Measurements from ENCODE around the gene PRDM16. TPM values are rescaled to one million over a fixed set of nuclear protein-coding genes. Genes with fewer than 3 reads are reported as not detected.

Gene PRDM16
- total and polyA plus RNA-seq, 2 of the 4 experiments (the other 2 are of a cell fraction): 0.02 TPM; not detected in 1

GRCh38 chr1:3356827-3357460 is 287.9 kb downstream of the PRDM16 start:
- Histone ChIP-seq H3K4me2 (ENCODE audit: low read depth, low read length) (no peak overlapping the region), H2BK120ac (ENCODE audit: low read depth, low read length) (no peak overlapping the region), H4K8ac (ENCODE audit: low read depth in 2 of 2, low read length in 2 of 2) (no peak overlapping the region), H4K5ac (ENCODE audit: low read depth, low read length) (no peak overlapping the region), H3K27ac (ENCODE audit: insufficient read depth, low read length) (no peak overlapping the region), H3K23ac (ENCODE audit: low read depth, low read length) (no peak overlapping the region), H3K9me3 (ENCODE audit: control insufficient read depth, insufficient read depth, low read length) (no peaks in the 10 kb centered on the region; the same call in 1 of the 2 replicates), H3K9ac (ENCODE audit: low read depth, low read length) (no peak overlapping the region), H3K18ac (ENCODE audit: low read depth, low read length) (no peak overlapping the region), H3K56ac (ENCODE audit: extremely low read depth, insufficient read depth, low read length) (no peak overlapping the region), H2AK5ac (ENCODE audit: low read depth, low read length) (no peak overlapping the region), H2BK15ac (ENCODE audit: low read depth, low read length) (no peak overlapping the region), H3K14ac (replicated peaks; ENCODE audit: low read depth, low read length) (no peak overlapping the region), H2BK20ac (ENCODE audit: low read depth, low read length) (no peak overlapping the region), H3K79me1 (ENCODE audit: low read depth in 1 of 2, low read length in 2 of 2) (no peaks in the 10 kb centered on the region), H4K20me1 (ENCODE audit: insufficient read depth, low read length) (no peaks in the 10 kb centered on the region), H3K4me1 (ENCODE audit: control insufficient read depth, insufficient read depth, low read length) (no peaks in the 10 kb centered on the region), H2AFZ (replicated peaks; ENCODE audit: low read length, poor library complexity) (no peak overlapping the region), H3K9me1 (ENCODE audit: insufficient read depth, low read length) (no peaks in the 10 kb centered on the region), H3K27me3 (ENCODE audit: control insufficient read depth, insufficient read depth, low read length) (peaks cover 18% of the 10 kb centered on the region), H4K91ac (ENCODE audit: insufficient read depth, low read depth, low read length) (no peak overlapping the region), H3K4me3 (ENCODE audit: insufficient read depth, low read depth, low read length) (no peak overlapping the region), H3K36me3 (ENCODE audit: control insufficient read depth, insufficient read depth, low read length) (no peaks in the 10 kb centered on the region), H3K4ac (ENCODE audit: low read depth, low read length) (no peak overlapping the region), H2BK5ac (ENCODE audit: low read depth, low read length, poor library complexity, severe bottlenecking) (no peak overlapping the region), H2AK9ac (replicated peaks; ENCODE audit: low read depth, low read length, poor library complexity) (no peak overlapping the region)
- intact Hi-C loops (cut with micrococcal nuclease): no loop called here
- ChIA-PET CTCF (no interaction called here), POLR2A (ENCODE audit: unreplicated experiment) (no interaction called here)
- ATAC-seq (ENCODE audit: low read depth): no peak
- in situ Hi-C loops (cut with MboI; ENCODE audit: low sequenced_read_pairs): no loop called here
- TF ChIP-seq NFE2L2 (IDR thresholded peaks at IDR 0.05; ENCODE audit: low read depth, low read length): no peak
- TF ChIP-seq RAD21 (IDR thresholded peaks at IDR 0.05; ENCODE audit: low read length): no peak
- TF ChIP-seq BHLHE40 (IDR thresholded peaks at IDR 0.05; ENCODE audit: low read depth, low read length): no peak
- TF ChIP-seq RFX5 (IDR thresholded peaks at IDR 0.05; ENCODE audit: low read depth, low read length): no peak
- TF ChIP-seq SMC3 (IDR thresholded peaks at IDR 0.05; ENCODE audit: low read depth, low read length): no peak
- TF ChIP-seq CEBPB (IDR thresholded peaks at IDR 0.05; ENCODE audit: low read depth, low read length): no peak
- TF ChIP-seq, protein P1, sequence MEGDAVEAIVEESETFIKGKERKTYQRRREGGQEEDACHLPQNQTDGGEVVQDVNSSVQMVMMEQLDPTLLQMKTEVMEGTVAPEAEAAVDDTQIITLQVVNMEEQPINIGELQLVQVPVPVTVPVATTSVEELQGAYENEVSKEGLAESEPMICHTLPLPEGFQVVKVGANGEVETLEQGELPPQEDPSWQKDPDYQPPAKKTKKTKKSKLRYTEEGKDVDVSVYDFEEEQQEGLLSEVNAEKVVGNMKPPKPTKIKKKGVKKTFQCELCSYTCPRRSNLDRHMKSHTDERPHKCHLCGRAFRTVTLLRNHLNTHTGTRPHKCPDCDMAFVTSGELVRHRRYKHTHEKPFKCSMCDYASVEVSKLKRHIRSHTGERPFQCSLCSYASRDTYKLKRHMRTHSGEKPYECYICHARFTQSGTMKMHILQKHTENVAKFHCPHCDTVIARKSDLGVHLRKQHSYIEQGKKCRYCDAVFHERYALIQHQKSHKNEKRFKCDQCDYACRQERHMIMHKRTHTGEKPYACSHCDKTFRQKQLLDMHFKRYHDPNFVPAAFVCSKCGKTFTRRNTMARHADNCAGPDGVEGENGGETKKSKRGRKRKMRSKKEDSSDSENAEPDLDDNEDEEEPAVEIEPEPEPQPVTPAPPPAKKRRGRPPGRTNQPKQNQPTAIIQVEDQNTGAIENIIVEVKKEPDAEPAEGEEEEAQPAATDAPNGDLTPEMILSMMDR (conservative IDR thresholded peaks at IDR 0.05; ENCODE audit: low read depth, low read length): no peak
- no peak for TF ChIP-seq POLR2A (IDR thresholded peaks at IDR 0.05; ENCODE audit: low read depth, low read length)
- no peak for TF ChIP-seq FOS (IDR thresholded peaks at IDR 0.05; ENCODE audit: low read depth, low read length)
- TF ChIP-seq MXI1 (IDR thresholded peaks at IDR 0.05; ENCODE audit: borderline replicate concordance, low read depth, low read length): no peak
- no peak for TF ChIP-seq MAZ (IDR thresholded peaks at IDR 0.05; ENCODE audit: borderline replicate concordance, low read depth, low read length)
- no peak for TF ChIP-seq USF2 (IDR thresholded peaks at IDR 0.05; ENCODE audit: low read depth, low read length)
- TF ChIP-seq MAFK (IDR thresholded peaks at IDR 0.05; ENCODE audit: low read depth, low read length): no peak
- TF ChIP-seq ELK1 (IDR thresholded peaks at IDR 0.05; ENCODE audit: borderline replicate concordance, low read depth, low read length): no peak
- no peak for TF ChIP-seq RCOR1 (IDR thresholded peaks at IDR 0.05; ENCODE audit: insufficient replicate concordance, low read length)
- no peak for TF ChIP-seq CHD1 (IDR thresholded peaks at IDR 0.05; ENCODE audit: low read depth, low read length)
- 64% methylated on average over 9 of the region's 21 CpGs; no CpG with 5 or more reads in 1 of the 2 experiments for WGBS, 2 experiments (ENCODE audit: extremely low coverage in 2 of 2, insufficient read length in 1 of 2)
- BruUV-seq (replicated peaks): no TSS peak
- dilution Hi-C loops (cut with HindIII; ENCODE audit: low sequenced_read_pairs, unreplicated experiment): no loop called here
- DNase-seq: no peak
